Lower leg skin (tissue), 3 donors: ENCODE measurements around the gene IP6K1.

Experiments used
- POLR2A ChIP-seq, 2 donors: fragments of 450-650 bp; IDR thresholded peaks; one replicate each; pipeline ENCODE4 v1.6.1; 2016 to 2017; ENCODE audit warnings: antibody characterized with exemption in 2 of 2, mild to moderate bottlenecking in 1 of 2, moderate library complexity in 1 of 2
- TF ChIP-seq, protein P1 (sequence below), 3 donors: fragments of 450-650 bp; IDR thresholded peaks; one replicate each; pipeline ENCODE4 v1.5.1; 2016; ENCODE audit warnings: antibody characterized with exemption in 3 of 3, mild to moderate bottlenecking in 3 of 3, moderate library complexity in 2 of 3

GRCh38 chr3:49771340-49771938, 14.9 kb downstream of the IP6K1 start:
- TF ChIP-seq, protein P1, sequence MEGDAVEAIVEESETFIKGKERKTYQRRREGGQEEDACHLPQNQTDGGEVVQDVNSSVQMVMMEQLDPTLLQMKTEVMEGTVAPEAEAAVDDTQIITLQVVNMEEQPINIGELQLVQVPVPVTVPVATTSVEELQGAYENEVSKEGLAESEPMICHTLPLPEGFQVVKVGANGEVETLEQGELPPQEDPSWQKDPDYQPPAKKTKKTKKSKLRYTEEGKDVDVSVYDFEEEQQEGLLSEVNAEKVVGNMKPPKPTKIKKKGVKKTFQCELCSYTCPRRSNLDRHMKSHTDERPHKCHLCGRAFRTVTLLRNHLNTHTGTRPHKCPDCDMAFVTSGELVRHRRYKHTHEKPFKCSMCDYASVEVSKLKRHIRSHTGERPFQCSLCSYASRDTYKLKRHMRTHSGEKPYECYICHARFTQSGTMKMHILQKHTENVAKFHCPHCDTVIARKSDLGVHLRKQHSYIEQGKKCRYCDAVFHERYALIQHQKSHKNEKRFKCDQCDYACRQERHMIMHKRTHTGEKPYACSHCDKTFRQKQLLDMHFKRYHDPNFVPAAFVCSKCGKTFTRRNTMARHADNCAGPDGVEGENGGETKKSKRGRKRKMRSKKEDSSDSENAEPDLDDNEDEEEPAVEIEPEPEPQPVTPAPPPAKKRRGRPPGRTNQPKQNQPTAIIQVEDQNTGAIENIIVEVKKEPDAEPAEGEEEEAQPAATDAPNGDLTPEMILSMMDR (IDR thresholded peaks at IDR 0.05) = no peak
- no peak for TF ChIP-seq POLR2A (IDR thresholded peaks at IDR 0.05)
